IPS DF 6.9 (cell line): Measurements from ENCODE around the gene RASSF8.

ENCODE experiments used
- DNase-seq: peaks from one replicate; pipeline ENCODE4 v3.0.0-alpha.2; 2013; ENCODE audit warnings: low read depth, low spot score
- H3K27ac ChIP-seq: one replicate; pipeline ENCODE4 v1.5.1; 2013; ENCODE audit warnings: low read length, control low read depth
- H3K27me3 ChIP-seq: 2 replicates; pipeline ENCODE4 v1.6.1; 2013; ENCODE audit warnings: mild to moderate bottlenecking, low read length; ENCODE audit not compliant: control insufficient read depth, insufficient read depth
- H3K36me3 ChIP-seq: 2 replicates; pipeline ENCODE4 v1.6.1; 2013; ENCODE audit warnings: low read length; ENCODE audit not compliant: control insufficient read depth, insufficient read depth
- H3K4me1 ChIP-seq: 2 replicates; pipeline ENCODE4 v1.6.1; 2013; ENCODE audit warnings: low read length; ENCODE audit not compliant: control insufficient read depth, insufficient read depth
- H3K4me3 ChIP-seq: 2 replicates; pipeline ENCODE4 v1.5.1; 2013; ENCODE audit warnings: mild to moderate bottlenecking, low read length
- H3K9me3 ChIP-seq: 2 replicates; pipeline ENCODE4 v1.6.1; 2013; ENCODE audit warnings: low read length, inconsistent platforms; ENCODE audit not compliant: control insufficient read depth, insufficient read depth
- whole genome bisulfite sequencing: extraction: QIAGEN DNeasy Blood & Tissue Kit; methylation state at CpG from one replicate; pipeline ENCODE4 v1.1.7; 2013; ENCODE audit warnings: mixed read lengths, missing lambda C conversion rate; ENCODE audit not compliant: insufficient read length, insufficient coverage; 5-methylcytosine and 5-hydroxymethylcytosine counted together

RASSF8 gene

DNA sequence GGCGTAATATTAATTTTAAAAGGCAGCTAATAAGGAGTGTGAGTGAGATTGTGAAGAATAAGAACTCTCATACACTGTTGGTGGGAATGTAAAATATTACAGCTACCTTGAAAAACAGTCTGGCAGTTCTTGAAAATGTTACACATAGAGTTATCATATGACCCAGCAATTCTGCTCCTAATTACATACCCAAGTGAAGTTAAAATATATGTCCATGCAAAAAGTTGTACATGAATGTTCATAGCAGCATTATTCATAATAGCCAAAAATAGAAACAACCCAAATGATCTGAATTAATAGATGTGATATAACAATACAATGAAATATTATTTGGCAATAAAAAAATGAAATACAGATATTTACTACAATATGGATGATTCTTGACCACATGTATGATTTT lies 68.2 kb downstream of the RASSF8 start:
- DNase-seq: no peak
- no peak overlapping the region for H3K27ac ChIP-seq
- H3K9me3 ChIP-seq: no peaks in the 10 kb centered on the region
- no peaks in the 10 kb centered on the region for H3K36me3 ChIP-seq
- peaks cover 1% of the 10 kb centered on the region; the same call in 1 of the 2 replicates for H3K4me1 ChIP-seq
- H3K4me3 ChIP-seq: no peak overlapping the region
- no CpG with 5 or more reads among the region's 1 CpG for WGBS
- H3K27me3 ChIP-seq: no peaks in the 10 kb centered on the region

DNA sequence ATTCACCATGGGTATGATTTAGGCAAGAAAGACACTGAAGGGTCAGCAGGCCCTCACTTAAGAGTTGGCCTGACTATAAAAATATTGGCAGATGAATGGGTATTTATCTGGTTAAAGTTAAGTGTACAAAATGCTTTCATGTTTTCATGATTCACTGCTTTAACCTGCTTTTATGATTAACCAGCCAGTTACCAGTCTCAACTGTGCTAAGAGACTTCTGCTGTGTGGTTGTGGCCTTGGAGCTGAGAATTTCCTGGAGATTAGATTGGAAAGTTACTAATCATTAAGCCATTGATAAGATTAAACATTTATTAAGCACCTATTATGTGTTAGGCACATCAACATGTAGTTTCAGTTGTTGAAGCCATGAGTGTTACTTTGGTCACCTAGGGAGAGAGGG lies 68.9 kb downstream of the RASSF8 start:
- no peaks in the 10 kb centered on the region for H3K36me3 ChIP-seq
- no peak for DNase-seq
- no peak overlapping the region for H3K4me3 ChIP-seq
- no peaks in the 10 kb centered on the region for H3K9me3 ChIP-seq
- H3K4me1 ChIP-seq: peaks cover 1% of the 10 kb centered on the region; the same call in 1 of the 2 replicates
- H3K27me3 ChIP-seq: no peaks in the 10 kb centered on the region
- no peak overlapping the region for H3K27ac ChIP-seq

DNA sequence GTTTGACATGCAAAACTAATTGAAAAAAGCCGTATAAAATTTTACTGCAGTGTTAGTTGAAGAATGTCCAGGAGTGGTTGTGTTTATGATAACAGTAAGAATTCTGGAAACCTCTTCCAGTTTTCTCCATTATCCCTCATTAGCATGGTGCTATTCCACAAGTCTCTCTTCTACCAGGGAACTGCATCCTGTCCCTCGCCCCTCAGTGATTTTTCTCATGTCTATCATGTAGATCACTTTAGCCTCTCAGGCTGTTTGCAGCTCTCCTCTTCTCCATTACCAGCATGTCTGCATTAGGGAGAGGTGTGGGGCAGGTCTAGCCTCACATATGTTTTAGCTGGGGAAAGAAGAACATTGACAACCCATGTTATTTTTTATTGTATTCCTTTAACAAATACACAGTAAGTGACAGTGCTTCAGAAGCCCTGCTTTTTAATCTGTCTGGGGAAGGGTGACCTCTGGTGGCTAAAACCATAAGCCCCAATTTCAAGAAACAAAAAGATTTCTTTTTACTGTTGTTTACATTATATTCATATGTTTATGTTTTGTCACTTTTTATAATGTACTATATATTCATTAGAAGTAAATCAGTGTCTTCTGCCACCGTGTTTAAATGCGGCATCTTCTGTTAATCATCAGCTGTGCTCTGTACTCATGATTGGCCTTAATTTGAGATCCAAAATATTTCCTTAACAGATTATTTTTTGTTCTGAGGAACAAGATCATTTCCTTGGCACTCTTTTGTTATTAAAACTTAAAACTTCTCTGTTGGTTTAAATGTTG lies 70.7 kb downstream of the RASSF8 start:
- no CpG with 5 or more reads among the region's 4 CpGs for whole genome bisulfite sequencing
- Histone ChIP-seq H3K9me3 (no peaks in the 10 kb centered on the region), H3K27me3 (no peaks in the 10 kb centered on the region), H3K36me3 (no peaks in the 10 kb centered on the region), H3K27ac (no peak overlapping the region), H3K4me1 (peaks cover 1% of the 10 kb centered on the region; the same call in 1 of the 2 replicates), H3K4me3 (no peak overlapping the region)
- DNase-seq: no peak

DNA sequence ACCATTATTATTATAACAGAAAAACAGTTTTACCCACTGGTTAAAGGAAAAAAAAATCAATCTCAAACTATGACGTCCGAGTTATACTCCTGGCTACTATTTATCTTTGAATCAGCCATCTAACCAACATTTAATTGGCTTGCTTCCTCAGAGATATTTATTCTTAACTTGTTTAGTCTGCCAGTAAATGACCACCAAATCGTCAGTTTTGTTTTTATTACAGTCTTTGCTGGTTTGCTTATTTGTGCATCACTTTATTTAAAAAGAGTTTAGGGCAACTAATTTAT lies 71.2 kb downstream of the RASSF8 start:
- peaks cover 1% of the 10 kb centered on the region; the same call in 1 of the 2 replicates for H3K4me1 ChIP-seq
- DNase-seq: no peak

DNA sequence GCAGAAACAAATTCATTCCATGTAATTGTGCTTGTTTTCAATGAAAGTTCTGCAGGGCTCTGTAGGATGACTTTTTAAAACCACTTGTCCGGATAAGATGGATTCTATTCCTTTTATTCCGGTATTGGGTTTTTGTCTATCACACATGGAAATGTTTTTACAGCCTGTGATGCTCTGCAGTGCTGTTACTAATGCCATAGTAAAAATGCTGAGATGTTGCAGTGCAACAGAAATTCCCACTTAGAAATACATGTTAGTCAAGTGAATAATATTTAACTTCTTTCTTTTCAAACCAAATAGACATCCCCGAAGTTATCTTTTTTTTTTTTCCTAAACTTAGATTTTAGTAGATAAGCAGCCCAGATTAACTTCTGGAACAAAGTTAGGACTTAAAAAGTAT lies 71.9 kb downstream of the RASSF8 start:
- Histone ChIP-seq H3K36me3 (no peaks in the 10 kb centered on the region), H3K4me1 (peaks cover 1% of the 10 kb centered on the region; the same call in 1 of the 2 replicates), H3K4me3 (no peak overlapping the region), H3K27me3 (no peaks in the 10 kb centered on the region), H3K9me3 (no peaks in the 10 kb centered on the region), H3K27ac (no peak overlapping the region)
- no peak for DNase-seq
- WGBS: no CpG with 5 or more reads among the region's 3 CpGs

More for the DNA sequence above, 71.2 kb downstream of the RASSF8 start:
- Histone ChIP-seq H3K27ac (no peak overlapping the region), H3K4me3 (no peak overlapping the region), H3K9me3 (no peaks in the 10 kb centered on the region), H3K27me3 (no peaks in the 10 kb centered on the region), H3K36me3 (no peaks in the 10 kb centered on the region)
- no CpG with 5 or more reads among the region's 3 CpGs for WGBS

DNA sequence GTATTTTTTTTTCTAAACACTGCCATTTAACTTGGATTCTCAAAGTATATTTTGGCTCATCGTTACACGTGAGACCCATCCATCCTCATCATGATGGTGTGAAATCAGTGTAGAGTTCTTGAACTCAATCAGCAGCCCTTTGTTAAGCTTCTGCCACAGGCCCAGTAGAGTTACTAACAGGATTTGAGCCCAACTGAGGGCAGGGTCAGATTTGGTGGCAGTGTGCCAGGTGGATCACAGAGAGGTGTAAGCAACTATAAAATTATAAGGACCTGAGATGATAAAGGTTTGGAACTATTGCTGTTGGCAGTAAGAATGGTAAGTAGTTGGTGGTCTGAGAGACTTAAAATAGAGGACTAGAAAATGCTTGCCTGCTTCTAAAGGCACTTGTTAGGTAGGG lies 72.8 kb downstream of the RASSF8 start:
- no peaks in the 10 kb centered on the region for H3K27me3 ChIP-seq
- H3K4me3 ChIP-seq: no peak overlapping the region
- H3K9me3 ChIP-seq: no peaks in the 10 kb centered on the region
- H3K36me3 ChIP-seq: no peaks in the 10 kb centered on the region
- no peak overlapping the region for H3K27ac ChIP-seq
- peaks cover 1% of the 10 kb centered on the region; the same call in 1 of the 2 replicates for H3K4me1 ChIP-seq
- WGBS: no CpG with 5 or more reads among the region's 2 CpGs
- no peak for DNase-seq

DNA sequence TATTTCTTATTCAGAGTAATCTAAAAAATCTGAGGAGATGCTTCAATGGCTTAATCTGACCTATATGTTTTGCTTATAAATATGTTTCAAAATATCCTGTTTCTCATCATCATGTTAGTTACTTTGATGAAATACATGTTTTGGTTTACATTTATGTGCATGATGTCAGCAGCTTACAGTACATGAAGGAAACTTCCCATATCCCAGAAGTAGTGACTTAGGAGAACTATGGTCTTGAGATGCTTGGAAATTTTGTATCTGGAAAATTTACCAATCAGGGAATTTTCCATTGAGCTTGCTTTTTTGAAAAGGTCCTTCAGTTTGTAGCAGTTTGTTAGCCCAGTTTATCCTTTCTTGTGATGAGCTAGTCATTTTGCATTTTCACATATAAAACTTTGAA lies 73.3 kb downstream of the RASSF8 start:
- H3K4me1 ChIP-seq: peaks cover 1% of the 10 kb centered on the region; the same call in 1 of the 2 replicates
- no peaks in the 10 kb centered on the region for H3K27me3 ChIP-seq
- no peak overlapping the region for H3K27ac ChIP-seq
- no peaks in the 10 kb centered on the region for H3K36me3 ChIP-seq
- no peak overlapping the region for H3K4me3 ChIP-seq
- no peak for DNase-seq
- H3K9me3 ChIP-seq: no peaks in the 10 kb centered on the region

DNA sequence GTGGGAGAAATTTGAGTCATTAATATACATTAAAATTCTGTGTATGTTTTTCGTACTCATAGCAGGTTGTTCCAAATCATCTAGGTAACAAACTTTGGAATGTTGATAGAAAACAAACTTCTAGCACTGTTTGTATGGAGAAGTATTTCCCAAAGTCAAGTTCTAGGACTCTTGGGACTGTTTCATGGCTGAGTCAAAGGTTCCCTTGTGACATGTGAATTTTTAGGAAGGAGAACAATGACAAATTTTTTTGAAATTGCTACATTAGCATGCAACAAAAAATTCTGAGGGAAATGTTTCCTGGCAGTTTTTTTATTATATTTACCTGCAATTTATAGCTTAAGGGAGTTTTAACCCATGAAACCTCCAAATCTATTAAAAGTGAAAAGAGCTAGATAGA lies 73.8 kb downstream of the RASSF8 start:
- DNase-seq: no peak
- no peak overlapping the region for H3K4me3 ChIP-seq
- no peak overlapping the region for H3K27ac ChIP-seq
- no peaks in the 10 kb centered on the region for H3K27me3 ChIP-seq
- H3K4me1 ChIP-seq: peaks cover 1% of the 10 kb centered on the region; the same call in 1 of the 2 replicates
- H3K9me3 ChIP-seq: no peaks in the 10 kb centered on the region
- H3K36me3 ChIP-seq: no peaks in the 10 kb centered on the region
- WGBS: no CpG with 5 or more reads among the region's 1 CpG

DNA sequence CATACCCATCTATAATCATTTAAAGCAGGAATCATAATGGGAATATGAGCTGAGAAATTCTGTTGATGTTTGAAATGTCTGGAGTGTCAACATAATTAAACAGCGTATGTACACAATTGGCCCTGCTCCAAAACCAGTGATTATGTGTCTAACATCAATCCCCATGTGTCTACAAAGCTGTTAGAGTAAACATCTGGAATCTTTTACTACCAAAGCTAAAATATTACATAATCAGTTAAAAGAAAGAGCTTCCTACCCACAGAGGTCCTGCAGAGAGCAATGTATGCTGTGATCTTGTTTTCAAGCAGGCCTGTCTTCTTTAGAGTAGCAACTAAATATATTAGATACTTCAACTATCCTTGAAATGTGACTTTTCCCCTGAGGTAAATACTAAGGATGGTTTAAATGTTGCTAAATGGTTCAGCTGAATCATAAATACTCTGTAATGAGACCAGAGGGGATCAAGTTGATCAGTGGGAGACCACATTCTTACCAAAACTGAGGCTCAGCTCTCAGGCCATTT lies 74.3 kb downstream of the RASSF8 start:
- no peak overlapping the region for H3K4me3 ChIP-seq
- no peaks in the 10 kb centered on the region for H3K27me3 ChIP-seq
- WGBS: no CpG with 5 or more reads among the region's 1 CpG
- no peaks in the 10 kb centered on the region for H3K36me3 ChIP-seq
- no peak for DNase-seq
- no peaks in the 10 kb centered on the region for H3K9me3 ChIP-seq
- peaks cover 1% of the 10 kb centered on the region; the same call in 1 of the 2 replicates for H3K4me1 ChIP-seq
- no peak overlapping the region for H3K27ac ChIP-seq

DNA sequence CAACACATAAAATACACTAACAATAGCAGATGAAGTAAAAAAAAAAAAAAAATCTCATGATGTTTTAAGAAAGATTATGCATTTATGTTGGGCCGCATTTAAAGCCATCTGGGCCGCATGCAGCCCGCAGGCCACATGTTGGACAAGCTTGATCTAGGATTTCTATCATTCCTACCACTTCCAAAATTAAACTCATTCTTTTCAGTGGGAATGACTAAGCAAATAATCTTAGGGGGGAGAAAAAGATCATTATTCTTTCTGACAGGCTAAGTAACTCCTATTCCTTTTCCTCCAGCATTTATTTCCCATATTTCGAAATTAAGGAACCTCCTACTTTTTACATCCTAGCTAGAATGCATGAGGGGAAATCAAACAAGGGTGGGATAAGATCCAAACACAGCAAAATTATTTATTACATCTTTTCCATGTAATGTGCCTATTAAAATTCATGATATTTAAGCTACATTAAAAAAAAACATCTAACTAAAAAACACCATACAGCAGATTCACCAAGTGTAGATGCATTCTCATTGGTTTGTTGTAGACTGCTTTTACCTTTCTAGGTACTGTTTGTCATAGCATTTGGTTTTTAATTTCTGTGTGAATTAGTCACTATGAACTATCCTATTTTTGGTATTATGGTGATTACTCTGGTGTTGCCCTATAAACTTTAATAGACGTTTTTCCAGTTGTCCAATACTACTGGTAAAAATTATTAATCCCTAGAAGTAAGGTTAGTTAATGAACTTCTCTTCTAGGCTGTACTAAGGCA lies 76.1 kb downstream of the RASSF8 start:
- Histone ChIP-seq H3K4me3 (no peak overlapping the region), H3K9me3 (no peaks in the 10 kb centered on the region), H3K27me3 (no peaks in the 10 kb centered on the region), H3K4me1 (no peaks in the 10 kb centered on the region; the same call in 1 of the 2 replicates), H3K27ac (no peak overlapping the region), H3K36me3 (no peaks in the 10 kb centered on the region)
- WGBS: no CpG with 5 or more reads among the region's 5 CpGs
- no peak for DNase-seq
